Measurements from ENCODE around the gene CLINT1. TPM values are rescaled to one million over a fixed set of nuclear protein-coding genes. Genes with fewer than 3 reads are reported as not detected.
A peak's percentile ranks its signal among the peaks of the same experiment; 100 is the strongest.

The CLINT1 gene
- total RNA-seq (2014; rRNA removed; shearing (Covaris generic)) (82.1 and 101 TPM in 2 replicates), polyA plus RNA-seq (2016; fragmentation: Nextera tagmentation; extraction: Ambion mirVana) (66.3 and 71.7 TPM in 2 replicates)
- long read RNA-seq, transcript CLINT1-201 (12 exons, 3,440 nt): major isoform, 6 of 40 reads
- long read RNA-seq, transcript CLINT1-207 (12 exons, 2,346 nt): minor isoform, 5 of 40 reads
- long read RNA-seq, partial matches to known transcripts: 24 of 40 reads
- long read RNA-seq, other reads (novel, unspliced or antisense): 4 of 40 reads

- peaks cover 36% of the 10 kb centered on the region for H3K4me1 Mint-ChIP-seq
- peak within 1 kb of the TSS; percentile 97 for H3K27ac Mint-ChIP-seq
- H4K20me1 ChIP-seq (replicated peaks; ENCODE audit: insufficient read depth): no peaks in the 10 kb centered on the region; the same call in none of the 2 replicates
- peaks cover 7% of the 10 kb centered on the region for H3K27me3 Mint-ChIP-seq (ENCODE audit: insufficient read depth, low read depth, poor library complexity)
- H3K27me3 ChIP-seq (ENCODE audit: insufficient read depth): no peaks in the 10 kb centered on the region
- H3K36me3 ChIP-seq (ENCODE audit: insufficient read depth): no peaks in the 10 kb centered on the region
- 0 out of 2 replicates have a peak, but pooled peaks cover 2% of the 10 kb centered on the region for H3F3A ChIP-seq (replicated peaks; ENCODE audit: low read depth)
- peaks cover 7% of the 10 kb centered on the region; the same call in 1 of the 3 replicates for H3K36me3 Mint-ChIP-seq (ENCODE audit: low read depth)
- H3K27ac ChIP-seq (ENCODE audit: low read depth): peak within 1 kb of the TSS; percentile 45; the same call in 1 of the 2 replicates
- no peaks in the 10 kb centered on the region for H3K9me2 ChIP-seq (ENCODE audit: insufficient read depth)
- peak within 1 kb of the TSS; percentile 95 for H3K4me3 ChIP-seq
- ATAC-seq (peak; percentile 89), DNase-seq (ENCODE audit: low spot score) (peak; percentile 95)
- H3K4me2 ChIP-seq: peak within 1 kb of the TSS; percentile 88
- TF ChIP-seq ZNF462 (CRISPR knock-in tag; IDR thresholded peaks at IDR 0.05) (no peak), ETS1 (IDR thresholded peaks at IDR 0.05) (peak; percentile 93), POLR2AphosphoS5 (IDR thresholded peaks at IDR 0.05; ENCODE audit: low read depth) (peak; percentile 88), CREB1 (CRISPR knock-in tag; IDR thresholded peaks at IDR 0.05; ENCODE audit: low read depth) (peak; percentile 92)
- H3K4me1 ChIP-seq (ENCODE audit: insufficient read depth): peaks cover 30% of the 10 kb centered on the region
- H2AFZ ChIP-seq: peak within 1 kb of the TSS; percentile 86; the same call in 1 of the 2 replicates
- peak within 1 kb of the TSS; percentile 93 for H3K4me3 Mint-ChIP-seq
- H3K9me3 Mint-ChIP-seq: no peaks in the 10 kb centered on the region; the same call in 2 of the 3 replicates
- peaks cover 52% of the 10 kb centered on the region for H3K79me2 ChIP-seq (replicated peaks; ENCODE audit: insufficient read depth)
These were observed at the start of gene CLINT1 for GRCh38 chr5:157858527-157859226. TSS of gene CLINT1 (minus strand) at chr5:157859145. CDS start at chr5:157858970, 175 bp downstream.
